ENCODE measurements around the gene VWC2. TPM values are rescaled to one million over a fixed set of nuclear protein-coding genes. Genes with fewer than 3 reads are reported as not detected.

Gene VWC2
- not detected in 2 replicates for total RNA-seq

GRCh38 chr7:49773218-49773935 is at the start of gene VWC2:
TSS of gene VWC2 (plus strand) at chr7:49773638. CDS start at chr7:49775436, 1,798 bp downstream.

Measured in bronchus fibroblast of lung (primary cell).